Activated naive CD4-positive, alpha-beta T cell treated with Interleukin-2 at 50 U/mL for 16 hours (primary cell): ENCODE results near the gene ARPIN.
"Not testable (repeated sequence)": the region's sequence is repeated elsewhere in the genome, so short reads cannot be mapped to it uniquely, and the experiment has no call there.

Experiments used
- DNase-seq: peaks from one replicate; pipeline ENCODE4 v3.0.0-alpha.2; 2020

ARPIN gene

DNA sequence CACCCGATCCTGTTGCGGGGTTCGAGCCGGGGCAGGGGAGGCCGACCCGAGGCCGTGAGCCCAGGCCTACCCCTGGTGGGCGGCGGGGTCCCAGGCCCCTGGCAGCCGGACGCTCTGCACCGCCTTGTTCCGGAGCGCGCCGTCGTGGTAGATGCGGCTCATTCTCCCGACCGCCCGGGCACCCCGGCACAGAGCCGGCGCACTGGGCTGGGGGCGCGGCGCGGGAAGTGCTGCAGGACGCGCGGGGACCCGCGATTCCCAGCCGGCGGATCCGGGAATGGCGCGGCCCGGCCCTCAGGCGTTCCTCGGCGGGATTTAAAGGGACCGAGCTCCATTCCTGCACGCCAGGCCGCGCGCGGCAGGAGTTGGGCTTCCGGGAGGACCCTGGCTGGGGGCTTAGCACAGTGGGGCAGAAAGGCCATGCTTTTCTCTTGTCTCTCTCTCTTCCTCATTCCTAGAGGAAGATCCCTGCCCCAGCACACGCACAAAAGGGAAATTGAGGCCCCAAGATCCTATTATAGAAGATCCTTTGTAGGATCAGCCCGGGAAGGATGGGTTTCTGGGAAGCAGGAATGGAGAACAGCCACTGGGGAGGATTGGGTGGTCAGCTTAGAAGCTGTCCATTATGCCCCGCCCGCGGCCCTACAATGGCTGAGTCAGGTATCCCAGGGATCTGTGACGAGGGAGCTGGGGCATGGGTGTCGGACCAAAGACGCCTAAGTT lies at the start of gene ARPIN:
Gene ARPIN, minus strand, starts transcription at position 279 of the 723 bp plus-strand sequence. Its CDS starts 117 bp downstream, at position 162.
- DNase-seq = no peak

DNA sequence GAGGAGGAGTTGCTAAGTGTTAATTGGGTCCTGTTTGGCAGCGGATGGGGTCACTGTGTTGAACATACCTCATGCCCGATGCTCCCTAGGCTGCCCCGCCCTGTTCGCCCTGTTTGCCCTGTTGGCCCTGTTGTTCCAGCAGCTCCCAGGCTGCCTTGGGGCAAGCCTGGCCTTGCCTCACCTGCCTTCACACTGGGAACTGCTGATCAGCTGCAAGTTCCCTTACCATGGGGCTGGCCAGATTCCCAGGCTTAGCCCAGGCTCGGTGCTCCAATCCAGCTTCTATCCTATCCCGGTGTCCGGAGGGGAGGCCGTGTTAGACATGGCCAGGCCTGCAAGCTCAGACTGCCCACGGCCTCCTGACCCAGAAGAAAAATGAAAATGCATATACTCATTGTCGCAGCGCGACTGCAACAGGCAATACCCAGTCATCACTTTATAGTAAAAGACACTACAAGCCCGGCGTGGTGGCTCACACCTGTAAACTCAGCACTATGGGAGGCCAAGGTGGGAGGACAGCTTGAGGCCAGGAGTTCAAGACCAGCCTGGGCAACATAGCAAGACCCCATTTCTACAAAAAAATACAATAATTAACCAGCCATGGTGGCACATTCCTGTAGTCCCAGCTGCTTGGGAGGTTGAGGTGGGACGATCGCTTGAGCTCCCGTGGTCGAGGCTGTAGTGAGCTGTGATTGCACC lies 45.5 kb upstream of the ARPIN start:
- DNase-seq = no peak

DNA sequence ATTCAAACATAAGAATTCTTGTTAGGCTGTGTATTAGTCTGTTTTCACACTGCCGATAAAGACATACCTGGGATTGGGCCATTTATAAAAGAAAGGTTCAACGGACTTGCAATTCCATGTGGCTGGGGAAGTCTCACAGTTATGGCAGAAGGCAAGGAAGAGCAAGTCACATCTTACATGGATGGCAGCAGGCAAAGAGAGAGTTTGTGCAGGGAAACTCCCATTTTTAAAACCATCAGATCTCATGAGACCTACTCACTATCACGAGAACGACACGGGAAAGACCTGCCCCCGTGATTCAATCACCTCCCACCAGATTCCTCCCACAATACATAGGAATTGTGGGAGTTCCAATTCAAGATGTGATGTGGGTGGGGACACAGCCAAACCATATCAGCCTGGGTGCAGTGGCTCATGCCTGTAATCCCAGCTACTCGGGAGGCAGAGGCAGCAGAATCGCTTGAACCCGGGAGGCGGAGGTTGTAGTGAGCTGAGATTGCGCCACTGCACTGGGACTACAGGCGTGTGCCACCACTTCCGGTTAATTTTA lies 42.8 kb upstream of the ARPIN start:
- DNase-seq = not testable (repeated sequence)

DNA sequence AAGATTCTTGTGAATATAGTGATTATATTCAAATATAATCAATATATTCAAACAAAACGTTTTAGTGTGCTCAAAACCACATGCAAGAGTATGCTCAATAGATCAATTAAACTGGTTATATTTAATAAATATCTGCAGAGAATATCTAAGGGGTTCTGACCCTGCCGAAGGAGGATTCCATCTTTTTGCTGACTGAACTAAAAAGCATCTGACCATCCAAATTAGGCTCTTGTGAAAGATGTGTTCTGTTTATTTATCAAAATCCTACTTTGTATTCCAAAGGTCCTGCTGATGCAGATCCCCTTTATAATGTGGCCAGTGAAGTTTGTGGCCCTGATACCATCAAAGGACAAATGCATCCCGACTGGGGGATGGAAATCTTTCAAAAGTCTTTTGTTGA lies 41.8 kb upstream of the ARPIN start:
- DNase-seq = no peak

DNA sequence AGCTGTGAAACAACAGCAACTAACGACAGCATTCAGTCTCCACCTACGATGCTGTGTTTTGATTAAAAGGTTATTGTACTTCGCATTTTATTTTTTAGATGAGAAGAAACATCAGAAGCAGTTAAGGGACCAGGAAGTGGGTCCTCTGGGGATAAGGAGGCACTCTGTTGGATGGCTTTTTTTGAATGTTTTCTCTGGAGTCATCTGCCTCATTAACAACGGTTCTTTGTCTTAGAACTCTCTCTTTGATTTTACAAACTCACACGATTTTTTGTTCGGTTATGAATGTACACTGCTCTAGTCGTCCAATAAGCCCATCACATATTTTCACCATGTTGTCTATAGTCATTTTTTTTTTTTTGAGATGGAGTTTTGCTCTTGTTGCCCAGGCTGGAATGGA lies 36.0 kb upstream of the ARPIN start:
- no peak for DNase-seq

- no peak for DNase-seq
Observed at GRCh38 chr15:89947385-89947784, 34.6 kb upstream of the ARPIN start.

DNA sequence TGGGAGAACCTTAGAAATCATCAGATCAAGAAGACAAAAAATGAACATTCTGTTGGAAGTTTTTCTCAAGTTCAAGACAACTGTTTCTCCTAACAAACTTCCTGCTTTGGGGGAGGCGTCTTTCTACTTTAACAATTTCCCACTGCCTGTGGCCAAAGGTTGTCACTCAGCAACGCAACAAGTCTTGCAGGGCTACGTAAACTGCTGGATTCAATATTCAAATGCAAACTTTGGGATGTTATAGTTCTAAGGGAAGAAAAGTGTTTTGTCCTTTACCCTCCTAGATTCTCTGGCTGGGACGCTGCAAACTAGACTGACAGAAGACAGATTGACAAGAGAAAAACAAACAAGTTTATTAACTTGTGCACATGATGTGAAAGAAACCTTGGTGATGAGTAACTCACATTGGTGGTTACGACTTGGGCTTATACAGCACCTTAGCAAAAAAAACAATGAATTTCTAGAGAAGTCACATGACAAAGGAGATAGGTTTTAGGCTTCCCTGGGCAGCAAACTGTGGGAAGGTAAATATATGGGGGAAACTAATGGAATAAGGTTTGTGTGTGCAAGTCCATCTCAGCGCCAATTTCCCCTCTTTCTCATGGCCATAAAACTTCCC lies 34.0 kb upstream of the ARPIN start:
- DNase-seq = no peak

- not testable (repeated sequence) for DNase-seq
Observed at GRCh38 chr15:89943721-89944120, 31.0 kb upstream of the ARPIN start.

GRCh38 chr15:89939910-89940309 lies 27.2 kb upstream of the ARPIN start:
- no peak for DNase-seq

- DNase-seq = not testable (repeated sequence)
Observed at GRCh38 chr15:89939377-89939776, 26.6 kb upstream of the ARPIN start.

- DNase-seq = no peak
Observed at GRCh38 chr15:89937365-89938350, 24.9 kb upstream of the ARPIN start.

DNA sequence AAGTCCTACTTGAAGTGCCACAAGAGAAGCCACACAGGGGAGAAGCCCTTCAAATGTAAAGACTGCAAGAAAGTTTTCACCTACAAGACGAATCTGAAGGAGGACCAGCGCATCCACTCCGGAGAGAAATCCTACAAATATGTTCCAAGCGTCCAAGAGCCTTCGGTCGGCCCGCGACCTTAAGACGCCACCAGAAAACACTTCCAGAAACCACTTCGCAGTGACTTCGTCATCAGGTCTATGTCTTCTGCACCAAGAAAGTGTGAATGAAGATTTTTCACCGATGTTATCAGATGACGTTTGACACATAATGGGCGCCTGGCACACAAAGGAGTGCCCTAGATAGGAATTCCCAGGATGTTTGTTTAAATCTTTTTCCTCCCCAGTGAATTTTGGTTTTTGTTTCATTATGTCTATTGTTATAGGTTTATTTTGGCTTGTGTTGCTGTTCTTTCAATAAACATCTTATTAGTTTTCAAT lies 24.1 kb upstream of the ARPIN start:
- no peak for DNase-seq

DNA sequence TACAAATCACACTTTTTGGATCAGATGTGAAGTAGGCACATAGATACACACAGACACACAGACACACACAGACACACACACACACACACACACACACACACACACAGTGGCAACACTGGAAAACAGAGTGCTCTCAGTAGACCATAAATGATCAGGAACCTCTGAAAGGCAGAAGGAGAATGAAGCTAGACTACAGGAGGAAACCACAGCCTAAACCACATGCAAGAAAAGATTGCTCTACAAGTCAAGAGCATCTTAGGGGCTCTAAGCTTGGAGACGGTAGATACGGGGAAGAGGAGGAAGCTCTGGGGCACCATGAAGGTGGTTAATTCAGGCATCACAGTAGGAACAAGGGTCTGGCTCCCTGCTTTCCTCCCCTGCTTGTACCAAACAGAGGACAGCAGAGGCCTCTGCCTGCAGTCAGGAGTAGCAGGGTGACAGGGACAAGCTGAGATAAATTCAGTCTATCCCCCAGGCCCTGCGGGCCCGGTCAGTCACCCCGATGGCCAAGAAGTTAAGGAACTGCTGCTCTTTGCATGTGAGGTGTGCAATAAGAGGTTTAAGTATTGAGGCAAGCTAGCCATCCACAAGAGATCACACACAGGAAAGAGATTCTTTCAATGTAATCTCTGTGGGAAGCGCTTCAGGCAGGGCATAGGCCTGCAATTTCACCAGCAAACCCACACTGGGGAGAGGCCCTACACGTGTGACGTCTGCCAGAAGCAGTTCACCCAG lies 23.5 kb upstream of the ARPIN start:
- DNase-seq = no peak

GRCh38 chr15:89932880-89933279 lies 20.1 kb upstream of the ARPIN start:
- no peak for DNase-seq

DNA sequence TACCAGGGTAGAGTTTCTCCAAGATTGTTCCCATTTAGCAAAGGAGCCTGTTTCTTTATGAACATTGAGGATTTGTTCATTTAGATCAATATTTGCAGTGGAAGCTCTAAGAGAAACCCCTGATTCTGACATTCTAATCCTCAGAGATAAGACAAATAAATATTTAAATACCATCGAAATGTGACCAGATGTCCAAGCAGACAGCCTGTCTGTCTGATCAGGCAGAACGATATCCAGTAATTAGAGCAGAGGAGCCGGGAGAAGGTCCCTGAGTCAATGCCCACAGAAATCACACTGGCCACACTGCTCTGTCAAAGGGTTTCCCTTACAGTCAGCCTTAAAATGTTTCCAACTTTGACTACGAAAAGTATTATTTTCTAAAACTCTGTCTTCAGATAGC lies 15.7 kb upstream of the ARPIN start:
- no peak for DNase-seq

GRCh38 chr15:89926158-89926557 lies 13.4 kb upstream of the ARPIN start:
- no peak for DNase-seq

DNA sequence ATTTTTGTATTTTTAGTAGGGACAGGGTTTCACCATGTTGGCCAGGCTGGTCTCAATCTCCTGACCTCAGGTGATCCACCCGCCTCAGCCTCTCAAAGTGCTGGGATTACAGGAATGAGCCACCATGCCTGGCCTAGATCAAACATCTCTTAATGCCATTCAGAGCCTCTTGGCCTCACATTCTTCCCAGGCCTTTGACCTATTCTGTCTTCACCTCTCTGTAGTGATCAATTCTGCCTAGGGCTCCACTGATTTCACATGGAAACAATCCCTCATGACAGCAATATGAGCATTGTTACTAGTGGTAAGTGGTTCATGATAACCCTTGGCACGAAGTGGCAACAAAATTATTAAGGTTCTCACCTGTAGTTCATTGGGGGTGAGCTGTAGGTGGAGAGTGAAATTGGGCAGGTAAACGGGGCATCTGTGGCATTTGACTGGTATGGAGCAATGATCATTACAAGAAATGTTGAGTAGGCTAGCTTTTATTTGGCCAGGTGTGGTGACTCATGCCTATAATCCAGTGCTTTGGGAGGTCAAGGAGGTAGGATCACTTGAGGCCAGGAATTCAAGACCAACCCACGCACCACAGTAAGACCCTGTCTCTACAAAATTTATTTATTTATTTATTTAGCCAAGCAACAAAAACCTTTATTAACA lies 4.8 kb upstream of the ARPIN start:
- no peak for DNase-seq

GRCh38 chr15:89916660-89917059 lies 3.9 kb upstream of the ARPIN start:
- DNase-seq = no peak

DNA sequence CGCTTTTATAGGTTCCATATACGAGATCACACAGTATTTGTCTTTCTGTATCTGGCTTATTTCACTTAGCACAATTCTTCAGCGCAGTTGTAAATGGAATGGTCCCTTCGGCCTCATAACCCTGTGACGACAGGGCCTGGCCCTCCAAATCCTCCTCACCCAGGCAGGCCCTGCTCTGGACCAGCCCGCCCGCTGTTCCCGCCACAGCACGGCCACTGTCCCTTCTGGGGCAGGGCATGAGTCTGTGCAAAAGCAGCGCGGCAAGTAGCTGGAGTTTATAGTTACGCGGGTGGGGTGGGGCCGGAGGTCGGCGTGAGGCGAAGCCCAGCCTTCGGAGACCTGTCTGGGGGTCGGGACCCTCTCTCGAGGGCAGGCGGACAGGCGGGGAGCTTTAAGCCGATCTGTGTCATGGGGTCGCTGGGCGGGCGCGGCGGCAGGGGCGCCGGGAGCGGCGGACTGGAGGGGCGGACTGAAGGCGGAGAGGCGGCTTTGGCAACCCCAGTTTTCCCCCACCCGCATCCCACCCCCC lies 543 bp downstream of the ARPIN start:
- DNase-seq = no peak

DNA sequence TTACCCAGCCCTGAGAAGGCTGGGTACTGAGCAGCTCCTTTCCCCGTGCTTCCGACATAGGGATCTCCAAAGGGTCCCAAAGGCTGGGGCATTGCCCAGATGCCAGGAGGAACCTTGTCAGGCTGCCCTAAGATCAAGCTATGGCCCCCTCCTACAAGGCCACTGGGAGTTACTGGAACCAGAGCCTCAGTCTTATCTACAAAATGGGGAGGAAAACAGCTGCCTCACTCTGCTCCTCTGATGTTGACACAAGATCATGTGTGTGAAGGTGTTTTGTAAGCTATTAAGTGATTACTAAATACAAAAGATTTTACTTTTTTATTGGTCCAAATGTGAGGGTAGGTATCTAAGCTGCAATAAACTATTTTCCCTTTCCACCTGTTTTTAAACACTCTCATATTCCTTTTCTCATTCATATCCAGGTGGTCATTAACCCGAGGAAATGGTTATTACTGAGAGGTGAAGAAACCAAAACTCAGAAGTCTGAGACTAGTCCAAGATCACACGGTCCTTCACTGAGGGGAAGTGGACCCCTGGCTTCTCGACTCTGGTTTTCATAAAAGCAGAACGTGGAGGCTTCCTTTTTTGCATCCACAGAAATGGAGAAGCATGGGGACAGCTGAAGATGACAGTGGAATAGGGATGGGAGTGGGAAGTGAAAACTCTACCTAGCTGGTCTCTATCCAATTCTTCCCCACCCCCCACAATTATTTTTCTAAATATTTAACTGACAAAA lies 1.7 kb downstream of the ARPIN start:
- no peak for DNase-seq
